IPS-15b (cell line): Measurements from ENCODE around the gene ZNF816.
"Not testable (repeated sequence)": the region's sequence is repeated elsewhere in the genome, so short reads cannot be mapped to it uniquely, and the experiment has no call there.

Experiments used
- H3K27me3 ChIP-seq: one replicate; pipeline ENCODE4 v1.6.1; 2013; ENCODE audit warnings: low read length; ENCODE audit not compliant: control insufficient read depth, insufficient read depth
- H3K36me3 ChIP-seq: one replicate; pipeline ENCODE4 v1.6.1; 2013; ENCODE audit warnings: low read length; ENCODE audit not compliant: control insufficient read depth, insufficient read depth
- H3K4me1 ChIP-seq: one replicate; pipeline ENCODE4 v1.6.1; 2013; ENCODE audit warnings: mild to moderate bottlenecking, low read length; ENCODE audit not compliant: control insufficient read depth, insufficient read depth
- H3K4me3 ChIP-seq: one replicate; pipeline ENCODE4 v1.5.1; 2013; ENCODE audit warnings: low read depth, low read length
- H3K9ac ChIP-seq: one replicate; pipeline ENCODE4 v1.6.1; 2013; ENCODE audit warnings: low read depth, mild to moderate bottlenecking, low read length
- H3K9me3 ChIP-seq: one replicate; pipeline ENCODE4 v1.6.1; 2013; ENCODE audit warnings: mild to moderate bottlenecking, low read length; ENCODE audit not compliant: control insufficient read depth, insufficient read depth

Gene ZNF816

DNA sequence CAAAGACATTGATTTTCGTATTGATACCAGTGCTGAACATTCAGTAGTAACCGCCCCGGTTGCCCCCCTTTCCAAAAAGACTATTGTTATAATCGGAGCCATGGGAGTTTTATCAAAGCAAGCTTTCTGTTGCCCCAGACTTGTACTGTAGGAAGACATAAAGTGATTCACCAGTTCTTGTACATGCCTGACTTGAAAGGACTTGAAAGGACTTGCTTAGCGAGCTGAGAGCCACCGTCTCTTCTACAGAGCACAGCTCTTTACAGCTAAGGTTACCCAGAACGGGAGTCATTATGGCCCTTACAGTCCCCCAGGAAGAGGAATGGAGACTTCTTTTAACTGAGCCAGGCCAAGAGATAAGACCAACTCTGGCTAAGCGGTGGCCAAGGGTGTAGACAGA is 5.1 kb downstream of the ZNF816 start:
- H3K9ac ChIP-seq, result no peak overlapping the region
- H3K9me3 ChIP-seq, result no peaks in the 10 kb centered on the region
- H3K4me1 ChIP-seq, result no peaks in the 10 kb centered on the region
- peaks cover 14% of the 10 kb centered on the region for H3K36me3 ChIP-seq
- no peaks in the 10 kb centered on the region for H3K27me3 ChIP-seq
- H3K4me3 ChIP-seq, result no peak overlapping the region

- H3K9ac ChIP-seq, result no peak overlapping the region
- no peaks in the 10 kb centered on the region for H3K27me3 ChIP-seq
- no peaks in the 10 kb centered on the region for H3K9me3 ChIP-seq
- H3K4me1 ChIP-seq, result no peaks in the 10 kb centered on the region
- peaks cover 20% of the 10 kb centered on the region for H3K36me3 ChIP-seq
- H3K4me3 ChIP-seq, result no peak overlapping the region
Observed at GRCh38 chr19:52956917-52957316, 5.8 kb downstream of the ZNF816 start.

DNA sequence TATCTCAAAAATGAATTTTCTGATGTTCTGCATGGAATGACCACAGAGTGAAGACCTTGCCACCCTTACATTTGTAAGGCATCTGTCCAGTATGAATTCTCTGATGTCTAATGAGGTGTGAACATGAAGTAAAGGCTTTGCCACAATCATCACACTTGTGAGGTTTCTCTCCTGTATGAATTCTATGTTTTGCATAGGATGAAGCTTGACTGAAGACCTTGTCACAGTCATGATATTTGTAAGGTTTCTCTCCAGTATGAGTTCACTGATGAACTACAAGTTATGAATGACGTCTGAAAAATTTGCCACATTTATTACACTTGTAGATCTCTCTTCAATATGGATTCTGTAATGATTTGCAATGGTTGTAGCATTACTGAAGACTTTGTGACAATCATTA is 13.3 kb downstream of the ZNF816 start:
- Histone ChIP-seq H3K36me3 (peaks cover 18% of the 10 kb centered on the region), H3K4me1 (no peaks in the 10 kb centered on the region)

DNA sequence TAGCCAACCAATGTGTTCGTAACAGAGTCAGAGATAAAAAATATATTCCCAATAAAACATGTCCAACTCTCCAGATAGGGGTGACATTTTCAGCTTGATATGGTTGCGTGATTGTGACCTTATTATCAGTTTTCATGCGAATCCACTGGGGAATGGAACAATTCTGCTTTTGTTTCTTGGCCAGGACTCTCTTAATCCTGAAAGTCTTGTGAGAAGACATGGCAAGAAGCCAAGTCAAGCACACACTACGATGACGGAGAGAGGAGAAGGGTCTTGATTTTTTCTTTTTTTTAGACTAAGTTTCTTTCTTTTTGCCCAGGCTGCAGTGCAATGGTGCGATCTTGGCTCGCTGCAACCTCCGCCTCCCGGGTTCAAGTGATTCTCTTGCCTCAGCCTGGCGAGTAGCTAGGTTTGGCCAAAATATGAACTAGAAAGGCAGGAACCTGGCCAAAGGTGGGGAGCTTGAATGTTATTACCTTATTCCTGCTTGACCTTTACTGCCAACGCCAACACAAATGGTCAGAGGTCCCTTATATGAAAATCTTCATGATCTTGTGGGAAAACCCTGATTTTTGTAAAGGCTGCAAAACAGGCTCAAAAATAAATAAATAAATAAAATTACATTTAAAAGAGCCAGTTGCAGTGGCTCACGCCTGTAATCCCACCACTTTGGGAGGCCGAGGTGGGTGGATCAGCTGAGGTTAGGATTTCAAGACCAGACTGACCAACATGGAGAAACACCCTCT is 14.5 kb downstream of the ZNF816 start:
- Histone ChIP-seq H3K9ac (no peak overlapping the region), H3K9me3 (no peaks in the 10 kb centered on the region)

More for the DNA sequence above, 13.3 kb downstream of the ZNF816 start:
- Histone ChIP-seq H3K4me3 (no peak overlapping the region), H3K27me3 (no peaks in the 10 kb centered on the region), H3K9ac (no peak overlapping the region), H3K9me3 (no peaks in the 10 kb centered on the region)

DNA sequence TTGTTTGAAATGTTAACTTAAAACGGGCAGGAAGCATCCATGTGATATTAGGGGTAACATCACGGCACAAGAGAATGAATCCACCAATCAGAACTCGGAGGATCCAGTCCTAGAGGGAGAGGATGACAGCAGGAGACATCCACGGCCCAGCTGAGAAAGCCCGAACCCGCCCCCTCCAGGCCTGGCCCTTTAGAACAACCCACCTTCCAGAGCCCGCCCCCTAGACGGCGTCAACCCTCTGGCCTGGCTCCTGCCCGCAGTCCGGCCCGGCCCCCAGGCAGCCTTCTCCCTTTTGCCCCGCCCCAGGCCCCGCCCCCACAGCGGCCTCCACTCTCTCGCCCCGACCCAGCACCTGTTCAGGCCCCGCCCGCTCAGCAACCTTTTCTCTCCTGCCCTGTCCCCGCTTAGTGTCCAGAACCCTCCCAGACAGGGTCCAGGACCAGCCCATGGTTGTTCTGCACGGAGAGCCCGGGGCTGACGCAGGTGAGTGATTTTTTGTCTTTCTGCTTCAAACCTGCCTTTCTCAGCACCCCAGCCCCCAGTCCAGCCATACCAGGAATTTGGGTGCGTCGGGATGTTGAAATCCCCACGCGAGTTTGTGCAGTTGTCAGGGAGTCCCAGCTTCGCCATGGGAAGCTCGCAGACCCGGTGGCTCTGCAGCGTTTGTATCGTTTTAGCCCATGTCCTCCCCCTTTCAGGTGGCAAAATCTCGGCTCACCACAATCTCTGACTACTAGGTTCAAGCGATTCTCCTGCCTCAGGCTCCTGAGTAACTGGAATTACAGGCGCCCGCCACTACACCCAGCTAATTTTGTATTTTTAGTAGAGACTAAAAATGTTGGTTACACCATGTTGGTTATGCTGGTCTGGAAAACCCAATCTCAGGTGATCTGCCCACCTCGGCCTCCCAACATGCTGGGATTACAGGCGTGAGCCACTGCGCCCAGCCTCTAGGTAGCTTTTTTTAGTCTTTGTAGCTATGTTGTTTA is 16.1 kb downstream of the ZNF816 start:
- no peaks in the 10 kb centered on the region for H3K9me3 ChIP-seq

More for the DNA sequence above, 14.5 kb downstream of the ZNF816 start:
- H3K36me3 ChIP-seq, result peaks cover 17% of the 10 kb centered on the region
- no peaks in the 10 kb centered on the region for H3K27me3 ChIP-seq
- no peaks in the 10 kb centered on the region for H3K4me1 ChIP-seq
- H3K4me3 ChIP-seq, result no peak overlapping the region

GRCh38 chr19:52945652-52946321 is 16.9 kb downstream of the ZNF816 start:
- peaks cover 5% of the 10 kb centered on the region for H3K36me3 ChIP-seq
- no peaks in the 10 kb centered on the region for H3K4me1 ChIP-seq
- H3K4me3 ChIP-seq, result peak overlapping the region; percentile 74
- H3K27me3 ChIP-seq, result no peaks in the 10 kb centered on the region
- H3K9ac ChIP-seq, result no peak overlapping the region
- H3K9me3 ChIP-seq, result no peaks in the 10 kb centered on the region

More for the DNA sequence above, 16.1 kb downstream of the ZNF816 start:
- no peaks in the 10 kb centered on the region for H3K4me1 ChIP-seq
- peak overlapping the region; percentile 74 for H3K4me3 ChIP-seq
- H3K9ac ChIP-seq, result no peak overlapping the region
- H3K27me3 ChIP-seq, result no peaks in the 10 kb centered on the region
- H3K36me3 ChIP-seq, result peaks cover 7% of the 10 kb centered on the region

- not testable (repeated sequence) for H3K4me1 ChIP-seq, H3K9me3 ChIP-seq, H3K4me3 ChIP-seq, H3K27me3 ChIP-seq, H3K36me3 ChIP-seq, H3K9ac ChIP-seq
Observed at GRCh38 chr19:52944703-52945493, 17.8 kb downstream of the ZNF816 start.

DNA sequence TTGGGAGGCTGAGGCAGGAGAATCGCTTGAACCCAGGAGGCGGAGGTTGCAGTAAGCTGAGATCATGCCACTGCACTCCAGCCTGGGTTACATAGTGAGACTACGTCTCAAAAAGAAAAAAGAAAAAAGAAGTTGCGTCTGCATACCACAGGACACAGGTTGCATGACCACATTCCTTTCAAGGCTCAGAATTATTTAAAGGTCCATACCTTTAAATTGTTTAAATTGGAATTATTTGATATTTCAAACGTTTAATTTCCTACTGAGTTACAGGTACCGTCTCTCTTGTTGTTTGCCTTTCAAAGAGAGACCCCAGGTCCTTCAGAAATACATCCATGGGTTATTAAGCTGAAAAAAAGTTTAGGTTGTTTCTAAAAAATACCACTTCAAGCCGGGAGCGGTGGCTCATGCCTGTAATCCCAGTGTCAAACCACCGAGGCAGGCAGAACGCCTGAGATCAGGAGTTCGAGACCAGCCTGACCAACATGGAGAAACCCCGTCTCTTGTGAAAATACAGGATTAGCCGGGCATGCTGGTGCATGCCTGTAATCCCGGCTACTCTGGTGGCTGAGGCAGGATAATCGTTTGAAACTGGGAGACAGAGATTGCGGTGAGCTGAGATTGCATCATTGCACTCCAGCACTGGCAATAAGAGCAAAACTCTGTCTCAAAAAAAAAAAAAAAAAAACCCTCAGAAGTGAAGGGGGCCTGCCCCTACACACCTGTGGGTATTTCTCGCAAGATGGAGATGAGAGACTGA is 18.6 kb downstream of the ZNF816 start:
- no peak overlapping the region for H3K9ac ChIP-seq
- H3K4me3 ChIP-seq, result no peak overlapping the region
- no peaks in the 10 kb centered on the region for H3K9me3 ChIP-seq
- no peaks in the 10 kb centered on the region for H3K27me3 ChIP-seq
- H3K36me3 ChIP-seq, result no peaks in the 10 kb centered on the region
- H3K4me1 ChIP-seq, result no peaks in the 10 kb centered on the region

DNA sequence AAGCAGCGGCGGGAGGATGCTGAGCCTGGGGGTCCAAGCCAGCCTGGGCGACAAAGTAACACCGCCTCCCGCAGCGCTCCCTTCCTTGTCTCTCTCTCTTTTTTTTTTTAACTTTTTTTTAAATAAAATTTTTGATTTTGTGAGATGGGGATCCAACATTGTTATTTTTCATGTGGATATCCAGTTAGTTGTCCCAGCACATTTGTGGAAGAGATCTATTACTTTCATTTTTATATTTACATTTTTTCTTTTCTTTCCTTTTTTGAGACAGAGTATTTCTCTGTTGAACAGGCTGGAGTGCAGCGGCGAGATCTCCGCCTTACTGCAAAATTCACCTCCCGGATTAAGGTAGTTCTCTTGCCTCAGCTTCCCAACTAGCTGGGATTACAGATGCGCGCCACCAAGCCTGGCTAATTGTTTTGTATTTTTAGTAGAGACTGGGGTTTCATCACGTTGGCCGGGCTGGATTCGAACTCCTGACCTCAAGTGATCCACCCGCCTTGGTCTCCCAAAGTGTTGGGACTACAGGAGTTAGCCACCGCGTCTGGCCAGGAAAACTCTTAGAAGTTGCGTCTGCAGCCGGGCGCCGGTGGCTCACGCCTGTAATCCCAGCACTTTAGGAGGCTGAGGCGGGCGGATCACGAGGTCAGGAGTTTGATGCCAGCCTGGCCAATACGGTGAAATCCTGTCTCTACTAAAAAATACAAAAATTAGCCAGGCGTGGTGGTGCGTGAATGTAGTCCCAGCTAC is 19.4 kb downstream of the ZNF816 start:
- peak overlapping the region; percentile 55 for H3K4me3 ChIP-seq
- no peak overlapping the region for H3K9ac ChIP-seq
- H3K4me1 ChIP-seq, result no peaks in the 10 kb centered on the region
- H3K36me3 ChIP-seq, result no peaks in the 10 kb centered on the region
- no peaks in the 10 kb centered on the region for H3K27me3 ChIP-seq
- H3K9me3 ChIP-seq, result no peaks in the 10 kb centered on the region
